Effector memory CD8-positive, alpha-beta T cell (primary cell): Measurements from ENCODE around the gene SH2B2.

Source experiments
- ATAC-seq: fragments of 150-1000 bp; cut with Tn5 transposase; replicated peaks from 2 replicates; pipeline ENCODE4 v1.10.0; 2021; ENCODE audit warnings: mild to moderate bottlenecking, moderate library complexity
- DNase-seq, 3 experiments: peaks; one replicate each; pipeline ENCODE4 v3.0.0; 2021
- H3K27ac Mint-ChIP-seq, 2 donors: one replicate each; pipeline ENCODE4 v1.8.0; 2022; ENCODE audit warnings: mild to moderate bottlenecking in 2 of 2, mixed read lengths in 2 of 2, moderate library complexity in 2 of 2
- H3K27me3 Mint-ChIP-seq, 2 donors: one replicate each; pipeline ENCODE4 v1.8.0; 2022; ENCODE audit warnings: mixed read lengths in 2 of 2
- H3K36me3 Mint-ChIP-seq: one replicate; pipeline ENCODE4 v1.8.0; 2022; ENCODE audit warnings: mild to moderate bottlenecking, moderate library complexity, mixed read lengths; ENCODE audit not compliant: insufficient read depth
- H3K4me1 Mint-ChIP-seq, 2 donors: one replicate each; pipeline ENCODE4 v1.8.0; 2022; ENCODE audit warnings: low read depth in 2 of 2, mixed read lengths in 2 of 2
- H3K4me3 Mint-ChIP-seq, 2 donors: one replicate each; pipeline ENCODE4 v1.8.0; 2022; ENCODE audit warnings: mild to moderate bottlenecking in 2 of 2, mixed read lengths in 2 of 2, moderate library complexity in 2 of 2
- H3K9me3 Mint-ChIP-seq, 2 donors: one replicate each; pipeline ENCODE4 v1.8.0; 2022; ENCODE audit warnings: mixed read lengths in 2 of 2

SH2B2 gene

DNA sequence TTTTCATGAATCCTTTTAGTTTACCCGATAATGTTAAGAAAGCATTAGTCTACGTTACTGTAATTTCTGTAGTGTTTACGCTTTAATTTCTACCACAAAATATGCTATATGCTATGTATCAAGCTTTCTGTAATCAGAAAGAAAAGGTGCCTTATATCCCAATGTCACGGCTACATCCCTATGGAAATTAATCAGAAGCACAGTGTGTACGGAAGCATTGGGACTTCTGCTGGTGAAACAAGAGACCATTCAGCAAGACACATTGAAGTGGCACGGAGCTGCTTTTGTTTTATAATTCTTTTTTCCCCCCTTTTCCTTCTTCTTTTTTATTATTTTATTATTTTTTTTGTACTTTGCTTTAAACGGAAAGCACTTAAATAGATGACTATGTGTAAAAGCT is 31.2 kb upstream of the SH2B2 start:
- DNase-seq: no peak
- no peak overlapping the region for H3K4me3 Mint-ChIP-seq
- H3K36me3 Mint-ChIP-seq: peaks cover 6% of the 10 kb centered on the region
- no peak overlapping the region for H3K27ac Mint-ChIP-seq
- no peak for ATAC-seq
- no peaks in the 10 kb centered on the region for H3K9me3 Mint-ChIP-seq
- H3K27me3 Mint-ChIP-seq: no peaks in the 10 kb centered on the region
- no peaks in the 10 kb centered on the region for H3K4me1 Mint-ChIP-seq

DNA sequence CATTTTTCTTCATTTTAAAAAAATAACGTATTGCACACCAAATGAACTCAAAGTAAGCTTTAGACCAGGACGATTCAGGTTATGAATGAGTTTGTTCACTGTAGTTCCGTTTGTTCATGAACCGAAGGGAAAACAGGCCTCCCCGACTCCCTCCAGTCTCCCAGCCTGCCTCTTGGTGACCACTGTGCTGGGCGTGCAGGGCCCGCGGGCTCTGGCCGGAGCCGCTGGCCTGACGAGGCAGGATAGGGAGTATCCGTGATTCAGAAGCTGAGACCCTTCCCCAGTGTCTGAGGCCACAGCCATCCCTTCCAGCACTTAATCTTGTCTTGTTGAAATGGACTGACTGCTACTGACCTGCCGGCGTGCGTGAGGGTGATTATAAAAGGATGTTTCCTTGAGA is 30.8 kb upstream of the SH2B2 start:
- no peak overlapping the region for H3K27ac Mint-ChIP-seq
- no peak overlapping the region for H3K4me3 Mint-ChIP-seq
- peaks cover 6% of the 10 kb centered on the region for H3K36me3 Mint-ChIP-seq
- no peak for ATAC-seq
- no peaks in the 10 kb centered on the region for H3K27me3 Mint-ChIP-seq
- no peaks in the 10 kb centered on the region for H3K9me3 Mint-ChIP-seq
- no peak for DNase-seq
- H3K4me1 Mint-ChIP-seq: no peaks in the 10 kb centered on the region

DNA sequence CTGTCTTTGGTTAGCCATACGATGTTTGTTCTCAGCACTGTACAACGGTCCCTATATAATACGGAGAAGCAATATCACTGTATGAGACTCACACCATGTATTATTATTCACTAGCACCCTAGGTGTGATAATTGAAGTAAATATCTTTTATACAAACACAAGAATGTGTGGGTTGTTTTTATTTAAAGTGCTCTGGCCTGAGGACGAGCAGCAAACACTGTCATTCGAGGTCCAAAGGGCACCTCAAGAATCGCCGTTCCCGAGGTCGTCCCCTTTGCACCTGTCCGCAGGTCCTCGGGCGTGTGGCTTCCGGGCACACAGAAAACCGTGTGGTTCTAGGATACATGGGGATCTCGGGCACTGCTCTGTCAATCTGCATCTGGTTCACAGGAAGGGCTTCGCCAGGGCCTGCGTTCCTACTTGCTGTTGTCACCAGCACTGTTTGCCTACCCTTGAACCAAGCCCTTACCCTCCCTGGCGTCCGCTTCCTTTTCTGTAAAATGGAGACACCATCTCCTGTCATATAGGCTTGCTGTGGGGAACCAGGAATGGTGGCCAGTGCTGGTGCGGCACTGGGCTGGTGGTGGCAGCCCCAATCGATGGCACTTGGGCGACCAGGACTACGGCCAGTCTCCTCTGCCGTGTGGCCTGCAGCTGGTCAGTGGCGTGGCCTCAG is 28.5 kb upstream of the SH2B2 start:
- no peak overlapping the region for H3K4me3 Mint-ChIP-seq
- DNase-seq (no peak), ATAC-seq (no peak)
- no peaks in the 10 kb centered on the region for H3K27me3 Mint-ChIP-seq
- peaks cover 6% of the 10 kb centered on the region for H3K36me3 Mint-ChIP-seq
- no peak overlapping the region for H3K27ac Mint-ChIP-seq
- H3K9me3 Mint-ChIP-seq: no peaks in the 10 kb centered on the region
- no peaks in the 10 kb centered on the region for H3K4me1 Mint-ChIP-seq

DNA sequence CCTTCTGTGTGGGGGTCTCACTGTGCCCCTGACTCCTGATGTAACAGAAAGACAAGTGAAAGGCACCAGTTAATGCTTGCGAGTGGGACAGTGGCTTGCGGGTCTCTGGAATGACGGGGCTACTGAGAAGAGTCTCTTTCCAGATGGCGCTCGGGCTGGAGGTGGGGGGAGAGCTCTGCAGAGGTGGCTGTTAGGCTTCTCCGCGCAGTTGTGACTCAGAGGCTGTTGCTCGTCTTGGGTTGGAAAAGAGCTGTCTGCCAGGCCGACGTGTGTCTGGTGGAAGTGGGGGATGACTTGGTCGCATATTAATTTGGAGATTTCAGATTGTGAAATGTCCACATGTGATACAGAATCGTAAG is 27.9 kb upstream of the SH2B2 start:
- ATAC-seq (no peak), DNase-seq (no peak)
- Mint-ChIP-seq H3K4me1 (no peaks in the 10 kb centered on the region), H3K27me3 (no peaks in the 10 kb centered on the region), H3K9me3 (no peaks in the 10 kb centered on the region), H3K36me3 (peaks cover 8% of the 10 kb centered on the region), H3K27ac (no peak overlapping the region), H3K4me3 (no peak overlapping the region)

DNA sequence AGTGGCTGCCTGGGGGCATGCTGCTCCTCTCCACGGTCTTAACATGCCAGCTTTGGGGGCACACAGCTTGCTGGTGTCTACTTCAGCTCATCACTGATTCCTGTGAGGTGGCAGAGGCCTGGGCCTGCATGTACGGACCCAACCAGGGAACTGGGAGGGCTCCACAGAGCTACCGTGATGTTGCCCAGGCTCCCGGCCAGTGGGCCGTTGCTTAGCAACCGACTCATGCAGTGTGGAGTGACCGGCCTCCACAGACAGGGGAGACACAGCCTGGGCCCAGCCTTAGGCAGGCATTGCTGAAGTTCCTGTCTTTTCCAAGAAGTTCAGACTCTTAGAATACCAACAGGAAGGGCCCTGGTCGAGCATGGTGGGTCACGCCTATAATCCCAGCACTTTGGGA is 25.8 kb upstream of the SH2B2 start:
- H3K36me3 Mint-ChIP-seq: peaks cover 7% of the 10 kb centered on the region
- no peaks in the 10 kb centered on the region for H3K27me3 Mint-ChIP-seq
- DNase-seq (no peak), ATAC-seq (no peak)
- H3K27ac Mint-ChIP-seq: no peak overlapping the region
- no peaks in the 10 kb centered on the region for H3K4me1 Mint-ChIP-seq
- H3K9me3 Mint-ChIP-seq: no peaks in the 10 kb centered on the region
- H3K4me3 Mint-ChIP-seq: no peak overlapping the region

DNA sequence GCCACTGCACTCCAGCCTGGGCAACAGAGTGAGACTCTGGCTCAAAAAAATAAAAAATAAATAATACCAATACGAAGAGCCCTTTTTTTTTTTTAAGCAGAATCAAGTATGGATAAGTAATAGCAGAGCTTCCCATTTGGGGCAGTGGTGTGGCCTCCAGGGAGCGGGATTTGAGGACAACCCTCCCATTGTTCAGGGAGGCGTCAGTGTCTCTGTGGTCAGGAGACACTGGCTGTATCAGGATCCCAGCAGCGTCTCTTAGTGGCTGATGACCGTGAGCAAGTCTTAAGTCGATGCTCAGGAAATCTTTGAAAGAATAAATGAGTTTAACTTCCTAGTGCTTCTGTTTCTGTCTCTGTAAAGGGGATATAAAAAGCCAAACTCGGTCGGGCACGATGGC is 25.2 kb upstream of the SH2B2 start:
- Mint-ChIP-seq H3K36me3 (peaks cover 7% of the 10 kb centered on the region), H3K9me3 (no peaks in the 10 kb centered on the region), H3K4me1 (no peaks in the 10 kb centered on the region), H3K27me3 (no peaks in the 10 kb centered on the region), H3K4me3 (no peak overlapping the region), H3K27ac (no peak overlapping the region)
- ATAC-seq (no peak), DNase-seq (no peak)

DNA sequence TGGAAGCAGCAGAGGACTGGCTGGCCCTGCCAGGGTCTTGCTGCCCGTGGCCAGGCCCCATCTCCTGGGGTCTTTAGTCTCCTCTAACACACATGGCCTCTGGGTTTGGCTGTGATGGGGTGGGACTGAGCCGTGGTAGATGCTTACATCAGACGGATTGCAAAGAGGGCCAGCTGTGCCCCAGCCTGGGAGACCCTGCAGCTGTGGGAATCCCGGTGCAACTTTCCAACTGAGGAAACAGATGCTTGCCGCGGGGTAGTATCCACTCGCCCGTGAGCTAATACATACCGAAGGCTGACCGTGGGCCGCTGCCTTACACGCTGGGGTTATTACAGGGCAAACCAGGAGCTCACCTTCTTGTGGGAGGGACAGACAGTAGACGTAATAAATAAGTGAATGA is 24.1 kb upstream of the SH2B2 start:
- DNase-seq: no peak
- Mint-ChIP-seq H3K4me3 (no peak overlapping the region), H3K4me1 (no peaks in the 10 kb centered on the region), H3K36me3 (peaks cover 7% of the 10 kb centered on the region), H3K27ac (no peak overlapping the region), H3K27me3 (no peaks in the 10 kb centered on the region), H3K9me3 (no peaks in the 10 kb centered on the region)
- ATAC-seq: no peak

DNA sequence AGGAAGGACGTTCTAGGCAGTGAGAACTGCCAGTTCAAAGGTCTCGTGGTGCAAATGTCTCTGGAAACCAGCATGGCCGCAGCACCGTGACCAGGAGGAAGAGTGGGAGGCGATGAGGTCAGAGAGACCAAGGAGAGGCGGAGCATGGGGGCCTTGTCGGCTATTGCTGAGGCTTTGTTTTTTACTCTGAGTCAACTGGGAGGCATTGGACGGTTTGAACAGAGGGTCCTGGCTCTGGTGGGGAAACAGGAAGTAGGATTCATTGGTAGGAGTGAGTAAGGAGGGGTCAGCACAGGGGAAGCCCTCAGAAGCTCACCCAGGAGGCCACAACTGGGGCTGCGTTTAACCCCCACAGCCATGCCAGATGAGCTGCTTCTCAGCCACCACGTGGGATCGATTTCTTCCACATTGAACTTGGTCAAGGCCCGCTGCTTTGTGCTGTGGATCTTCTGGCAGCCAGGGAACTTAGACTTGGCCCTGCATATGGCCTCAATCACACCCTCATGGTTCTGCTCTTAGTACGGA is 22.2 kb upstream of the SH2B2 start:
- Mint-ChIP-seq H3K4me3 (no peak overlapping the region), H3K27ac (no peak overlapping the region), H3K4me1 (no peaks in the 10 kb centered on the region), H3K9me3 (no peaks in the 10 kb centered on the region), H3K36me3 (peaks cover 4% of the 10 kb centered on the region), H3K27me3 (no peaks in the 10 kb centered on the region)
- no peak for ATAC-seq
- DNase-seq: no peak

DNA sequence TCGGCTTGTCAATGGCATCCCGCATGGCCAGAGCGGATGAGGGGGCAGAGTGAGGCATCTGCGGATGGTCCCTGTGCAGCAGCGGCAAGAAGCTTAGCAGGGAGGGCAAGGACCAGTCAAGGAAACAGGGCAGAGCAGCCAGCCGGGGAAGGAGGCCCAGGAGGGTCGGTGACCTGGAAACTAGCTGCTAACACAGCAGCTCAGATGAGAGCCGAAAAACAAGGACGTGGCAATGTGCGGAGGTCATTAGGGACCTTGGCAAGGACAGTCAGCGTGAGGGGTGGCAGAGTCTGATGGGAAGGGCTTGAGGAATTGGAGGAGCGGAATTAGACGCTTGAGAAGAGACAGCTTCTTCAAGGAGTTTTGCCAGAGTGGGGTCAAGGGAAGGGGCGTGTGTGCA is 20.1 kb upstream of the SH2B2 start:
- H3K4me1 Mint-ChIP-seq: no peaks in the 10 kb centered on the region
- DNase-seq (no peak), ATAC-seq (no peak)
- peaks cover 4% of the 10 kb centered on the region for H3K36me3 Mint-ChIP-seq
- no peak overlapping the region for H3K4me3 Mint-ChIP-seq
- H3K27ac Mint-ChIP-seq: no peak overlapping the region
- no peaks in the 10 kb centered on the region for H3K27me3 Mint-ChIP-seq
- H3K9me3 Mint-ChIP-seq: no peaks in the 10 kb centered on the region

DNA sequence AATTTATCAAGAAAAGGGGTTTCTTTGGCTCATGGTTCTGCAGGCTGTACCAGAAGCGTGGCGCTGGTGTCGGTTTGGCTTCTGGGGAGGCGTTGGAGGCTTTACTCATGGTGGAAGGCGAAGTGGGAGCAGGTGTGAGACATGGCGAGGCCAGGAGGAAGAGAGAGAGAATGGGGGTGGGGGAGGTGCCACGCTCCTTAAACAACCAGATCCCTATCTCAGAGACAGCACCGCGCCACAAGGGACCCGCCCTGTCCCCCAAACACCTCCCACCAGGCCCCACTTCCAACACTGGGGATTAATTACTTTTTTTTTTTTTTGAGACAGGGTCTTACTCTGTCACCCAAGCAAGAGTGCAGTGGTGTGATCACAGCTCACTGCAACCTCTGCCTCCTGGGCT is 18.0 kb upstream of the SH2B2 start:
- DNase-seq (no peak), ATAC-seq (no peak)
- H3K27ac Mint-ChIP-seq: peak overlapping the region in 1 of 2 donors; percentile 1
- no peak overlapping the region for H3K4me3 Mint-ChIP-seq
- H3K9me3 Mint-ChIP-seq: no peaks in the 10 kb centered on the region
- H3K27me3 Mint-ChIP-seq: no peaks in the 10 kb centered on the region
- peaks cover 0 to 3% of the 10 kb centered on the region in 2 donors for H3K4me1 Mint-ChIP-seq
- peaks cover 3% of the 10 kb centered on the region for H3K36me3 Mint-ChIP-seq

DNA sequence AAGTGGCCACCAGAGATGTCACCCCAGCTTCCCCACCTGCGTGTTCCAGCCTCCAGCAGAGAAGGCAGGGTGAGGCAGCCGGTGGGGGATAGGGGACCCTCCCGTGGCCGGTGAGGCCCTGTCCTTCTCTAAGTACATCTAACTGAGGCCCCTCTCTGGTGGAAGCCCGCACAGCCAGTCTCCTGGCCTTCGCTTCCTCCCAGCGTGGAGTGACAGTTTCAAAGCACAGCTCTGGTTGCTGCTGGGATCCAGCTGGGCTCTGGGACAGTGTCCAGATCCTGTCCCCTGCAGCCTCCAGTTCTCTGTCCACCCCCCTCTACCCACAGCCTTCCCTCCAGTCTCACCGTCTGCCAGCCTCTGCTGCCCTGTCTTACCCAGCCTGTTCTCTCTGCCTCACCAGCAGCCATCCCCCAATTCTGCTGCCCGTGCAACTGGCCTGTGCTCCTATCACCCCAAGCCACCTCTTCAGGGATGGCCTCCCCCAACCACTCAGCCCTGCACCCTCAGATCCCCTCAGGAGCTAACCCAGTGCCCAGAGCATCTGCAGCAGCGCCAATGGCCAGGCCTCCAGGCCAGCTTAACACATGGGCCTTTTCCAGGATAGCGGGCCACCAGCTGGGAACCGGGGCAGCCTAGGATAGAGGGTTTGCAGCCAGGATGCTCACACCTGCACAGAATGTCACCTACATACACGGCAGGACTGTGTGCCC is 16.3 kb upstream of the SH2B2 start:
- H3K27me3 Mint-ChIP-seq: no peaks in the 10 kb centered on the region
- H3K4me1 Mint-ChIP-seq: peaks cover 0 to 3% of the 10 kb centered on the region in 2 donors
- ATAC-seq: no peak
- H3K36me3 Mint-ChIP-seq: no peaks in the 10 kb centered on the region
- H3K9me3 Mint-ChIP-seq: no peaks in the 10 kb centered on the region
- no peak for DNase-seq
- H3K4me3 Mint-ChIP-seq: no peak overlapping the region
- H3K27ac Mint-ChIP-seq: no peak overlapping the region

DNA sequence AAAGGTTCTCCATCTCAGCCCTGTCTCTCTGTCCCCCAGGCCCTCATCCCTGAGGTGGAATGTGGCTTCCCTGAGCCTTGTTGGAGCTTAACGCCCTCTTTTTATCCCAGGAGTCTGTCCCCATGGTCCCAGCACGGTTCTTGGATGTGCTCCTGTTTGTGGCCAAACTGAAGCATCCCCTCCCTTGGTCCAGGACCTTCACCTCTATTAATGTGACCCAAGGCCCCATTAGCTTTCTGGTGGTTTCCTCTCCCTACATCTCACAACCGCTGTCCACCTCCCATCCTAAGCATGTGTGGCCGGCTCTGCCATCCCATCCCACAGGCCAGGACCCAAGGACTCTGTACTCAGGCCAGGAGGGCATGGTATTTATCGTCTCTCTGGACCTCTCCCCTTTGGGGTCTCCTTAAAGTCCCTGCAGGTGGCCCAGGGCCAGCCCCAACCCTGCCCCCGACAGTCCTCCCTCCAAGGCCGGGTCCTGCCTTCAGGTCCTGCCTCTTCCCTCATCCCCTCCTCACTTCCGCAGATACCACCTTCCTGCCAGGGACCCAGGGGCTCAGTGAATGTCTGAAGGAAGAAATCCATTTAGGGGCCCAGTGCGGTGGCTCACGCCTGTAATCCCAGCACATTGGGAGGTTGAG is 15.4 kb upstream of the SH2B2 start:
- H3K27ac Mint-ChIP-seq: no peak overlapping the region
- H3K27me3 Mint-ChIP-seq: no peaks in the 10 kb centered on the region
- H3K4me1 Mint-ChIP-seq: peaks cover 0 to 3% of the 10 kb centered on the region in 2 donors
- no peak overlapping the region for H3K4me3 Mint-ChIP-seq
- no peaks in the 10 kb centered on the region for H3K9me3 Mint-ChIP-seq
- no peak for ATAC-seq
- H3K36me3 Mint-ChIP-seq: no peaks in the 10 kb centered on the region
- DNase-seq: no peak

DNA sequence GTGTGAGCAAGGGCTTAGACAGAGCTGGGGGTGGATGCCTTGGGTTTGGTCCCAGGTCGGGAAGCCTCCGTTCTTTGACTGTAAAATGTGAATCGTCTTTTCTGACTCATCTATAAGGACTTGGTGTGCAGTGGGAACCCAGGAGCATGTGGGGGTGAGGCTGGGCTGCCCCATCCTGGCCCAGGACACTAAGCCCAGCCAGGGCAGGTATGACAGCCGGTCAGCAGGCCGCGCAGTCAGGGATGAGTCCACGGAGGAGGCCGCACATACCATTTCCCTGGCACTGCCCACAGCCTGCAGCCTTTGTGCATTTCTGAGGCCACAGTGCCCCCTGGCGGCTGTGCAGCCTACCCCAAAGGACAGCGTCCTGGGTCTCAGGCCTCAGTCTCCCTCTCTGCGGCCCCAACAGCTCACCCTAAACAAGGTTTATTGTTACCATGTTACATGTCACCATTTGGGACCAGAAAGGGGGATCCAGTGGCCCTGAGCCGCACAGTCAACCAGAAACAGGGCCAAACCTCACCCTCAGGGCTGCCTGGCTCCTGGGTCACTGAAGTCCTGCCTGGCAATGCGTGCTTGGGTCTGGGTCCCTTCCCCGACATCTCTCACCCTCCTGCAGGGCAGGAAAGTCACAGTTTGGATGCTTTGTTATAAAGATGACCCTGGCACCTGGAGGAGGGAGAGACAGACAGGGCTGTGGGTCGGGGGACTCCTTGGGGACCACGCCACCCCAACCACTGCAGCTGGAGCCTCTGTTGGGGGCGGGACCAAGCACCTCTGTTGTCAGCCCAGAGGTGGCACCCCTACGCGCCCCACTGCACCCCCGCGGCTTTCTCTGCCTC is 14.4 kb upstream of the SH2B2 start:
- Mint-ChIP-seq H3K9me3 (no peaks in the 10 kb centered on the region), H3K36me3 (no peaks in the 10 kb centered on the region), H3K27me3 (no peaks in the 10 kb centered on the region), H3K4me1 (peaks cover 0 to 3% of the 10 kb centered on the region in 2 donors), H3K4me3 (no peak overlapping the region), H3K27ac (no peak overlapping the region)
- ATAC-seq: peak; percentile 71
- DNase-seq: peak; percentile 68 to 77 (median 73)
